ENCODE data around the gene HOXA11.

HOXA11 gene

GRCh38 chr7:27211764-27212204, 26.8 kb upstream of the HOXA11 start:
- H3K4me3 ChIP-seq (ENCODE audit: low read depth, low read length) = no peak overlapping the region
- TF ChIP-seq CTCF (IDR thresholded peaks at IDR 0.05; ENCODE audit: borderline replicate concordance, insufficient read depth, low read depth, low read length) = no peak

GRCh38 chr7:27211084-27211446, 26.0 kb upstream of the HOXA11 start:
- TF ChIP-seq CTCF (IDR thresholded peaks at IDR 0.05; ENCODE audit: borderline replicate concordance, insufficient read depth, low read depth, low read length) = no peak
- H3K4me3 ChIP-seq (ENCODE audit: low read depth, low read length) = no peak overlapping the region

GRCh38 chr7:27210441-27211083, 25.5 kb upstream of the HOXA11 start:
- no peak overlapping the region for H3K4me3 ChIP-seq (ENCODE audit: low read depth, low read length)
- peak; percentile 81 for TF ChIP-seq CTCF (IDR thresholded peaks at IDR 0.05; ENCODE audit: borderline replicate concordance, insufficient read depth, low read depth, low read length)

- TF ChIP-seq CTCF (IDR thresholded peaks at IDR 0.05; ENCODE audit: borderline replicate concordance, insufficient read depth, low read depth, low read length) = no peak
Measured at GRCh38 chr7:27209933-27210440, 25.0 kb upstream of the HOXA11 start.

GRCh38 chr7:27208998-27209397, 24.0 kb upstream of the HOXA11 start:
- no peak for TF ChIP-seq CTCF (IDR thresholded peaks at IDR 0.05; ENCODE audit: borderline replicate concordance, insufficient read depth, low read depth, low read length)

More at GRCh38 chr7:27209933-27210440, 25.0 kb upstream of the HOXA11 start:
- no peak overlapping the region for H3K4me3 ChIP-seq (ENCODE audit: low read depth, low read length)

GRCh38 chr7:27207348-27207985, 22.4 kb upstream of the HOXA11 start:
- no peak overlapping the region for H3K4me3 ChIP-seq (ENCODE audit: low read depth, low read length)
- no peak for TF ChIP-seq CTCF (IDR thresholded peaks at IDR 0.05; ENCODE audit: borderline replicate concordance, insufficient read depth, low read depth, low read length)

More at GRCh38 chr7:27208998-27209397, 24.0 kb upstream of the HOXA11 start:
- no peak overlapping the region for H3K4me3 ChIP-seq (ENCODE audit: low read depth, low read length)
